Neural cell (in vitro differentiated cells): ENCODE measurements around the gene CACNA1C. TPM values are rescaled to one million over a fixed set of nuclear protein-coding genes. Genes with fewer than 3 reads are reported as not detected.

Source experiments
- H2AFZ ChIP-seq: fragments of 200-600, 300-800 bp; sonication (generic), shearing (Covaris generic); 2 replicates; pipeline ENCODE4 v1.6.0; 2014; ENCODE audit warnings: low read depth, mild to moderate bottlenecking, antibody characterized with exemption, low read length, moderate library complexity
- H3F3A ChIP-seq: fragments of 200-600 bp; shearing (Covaris generic); 2 replicates; pipeline ENCODE4 v1.6.1; 2016; ENCODE audit warnings: mild to moderate bottlenecking, moderate library complexity, mixed read lengths, antibody characterized with exemption, low read length; ENCODE audit not compliant: insufficient read depth, poor library complexity, severe bottlenecking
- H3K27ac ChIP-seq: fragments of 200-600, 300-800 bp; sonication (generic), shearing (Covaris generic); 2 replicates; pipeline ENCODE4 v1.5.1; 2014; ENCODE audit warnings: mild to moderate bottlenecking, low read length, moderate library complexity
- H3K27me3 ChIP-seq: fragments of 300-800, 200-600 bp; sonication (generic), shearing (Covaris generic); 2 replicates; pipeline ENCODE4 v1.6.0; 2014; ENCODE audit warnings: mild to moderate bottlenecking, low read depth, low read length, moderate library complexity; ENCODE audit not compliant: insufficient read depth
- H3K36me3 ChIP-seq: fragments of 300-800, 200-600 bp; sonication (generic), shearing (Covaris generic); 2 replicates; pipeline ENCODE4 v1.5.1; 2014; ENCODE audit warnings: mild to moderate bottlenecking, antibody characterized with exemption, low read length, moderate library complexity; ENCODE audit not compliant: insufficient read depth
- H3K4me2 ChIP-seq: fragments of 300-800, 200-600 bp; sonication (generic), shearing (Covaris generic); 2 replicates; pipeline ENCODE4 v1.6.0; 2014; ENCODE audit warnings: mild to moderate bottlenecking, low read length
- H3K4me3 ChIP-seq: fragments of 300-800, 200-600 bp; sonication (generic), shearing (Covaris generic); 2 replicates; pipeline ENCODE4 v1.5.1; 2014; ENCODE audit warnings: mild to moderate bottlenecking, low read length, moderate library complexity
- H3K79me2 ChIP-seq: fragments of 200-600 bp; shearing (Covaris generic); replicated peaks from 2 replicates; pipeline ENCODE4 v1.6.0; 2014; ENCODE audit warnings: mild to moderate bottlenecking, low read length, moderate library complexity; ENCODE audit not compliant: insufficient read depth
- H3K9ac ChIP-seq: fragments of 300-800, 200-600 bp; sonication (generic), shearing (Covaris generic); 2 replicates; pipeline ENCODE4 v1.6.1; 2016; ENCODE audit warnings: mild to moderate bottlenecking, low read length, mixed read lengths
- H3K9me2 ChIP-seq: fragments of 200-600 bp; shearing (Covaris generic); 2 replicates; pipeline ENCODE4 v1.6.1; 2016; ENCODE audit warnings: mild to moderate bottlenecking, low read length, mixed read lengths; ENCODE audit not compliant: insufficient read depth
- H3K9me3 ChIP-seq: fragments of 200-600, 300-800 bp; sonication (generic), shearing (Covaris generic); 2 replicates; pipeline ENCODE4 v1.6.1; 2016; ENCODE audit warnings: mild to moderate bottlenecking, mixed run types, low read length, moderate library complexity, mixed read lengths
- H4K20me1 ChIP-seq: fragments of 200-600 bp; shearing (Covaris generic); 2 replicates; pipeline ENCODE4 v1.6.1; 2016; ENCODE audit warnings: mild to moderate bottlenecking, mixed run types; ENCODE audit not compliant: insufficient read depth
- EP300 ChIP-seq: fragments of 450-650 bp; conservative IDR thresholded peaks from 2 replicates; pipeline ENCODE4 v1.6.1; 2014; ENCODE audit warnings: antibody characterized with exemption, mild to moderate bottlenecking, moderate library complexity; ENCODE audit not compliant: poor library complexity, severe bottlenecking
- EZH2 ChIP-seq: fragments of 200-600, 300-800 bp; shearing (Covaris generic), sonication (generic); IDR thresholded peaks from 2 replicates; pipeline ENCODE4 v1.6.1; 2014; ENCODE audit warnings: antibody characterized with exemption, low read length, borderline replicate concordance, mild to moderate bottlenecking; ENCODE audit not compliant: insufficient read depth, poor library complexity, severe bottlenecking
- MXI1 ChIP-seq: fragments of 450-650 bp; conservative IDR thresholded peaks from 2 replicates; pipeline ENCODE4 v1.6.1; 2014; ENCODE audit warnings: antibody characterized with exemption, mild to moderate bottlenecking; ENCODE audit not compliant: poor library complexity, severe bottlenecking
- POLR2AphosphoS5 ChIP-seq: IDR thresholded peaks from 2 replicates; pipeline ENCODE4 v1.6.1; 2012
- RAD21 ChIP-seq: fragments of 450-650 bp; conservative IDR thresholded peaks from 2 replicates; pipeline ENCODE4 v1.6.1; 2014; ENCODE audit warnings: antibody characterized with exemption, mild to moderate bottlenecking, moderate library complexity
- SMC3 ChIP-seq: fragments of 450-650 bp; conservative IDR thresholded peaks from 2 replicates; pipeline ENCODE4 v1.6.1; 2014; ENCODE audit warnings: antibody characterized with exemption, mild to moderate bottlenecking, moderate library complexity; ENCODE audit not compliant: poor library complexity
- TAF1 ChIP-seq: IDR thresholded peaks from 2 replicates; pipeline ENCODE4 v1.6.1; 2012; ENCODE audit warnings: low read depth
- polyA plus RNA-seq: library from polyadenylated mRNA; depleted of rRNA; stranded (reverse); fragments of >200 nt; gene quantifications from 2 replicates; pipeline ENCODE4 v1.2.3, GENCODE V29; 2014
- TF ChIP-seq, protein P1 (sequence below): fragments of 450-650 bp; IDR thresholded peaks from 2 replicates; pipeline ENCODE4 v1.5.1; 2014; ENCODE audit warnings: antibody characterized with exemption, mild to moderate bottlenecking, moderate library complexity; ENCODE audit not compliant: poor library complexity, severe bottlenecking
- TF ChIP-seq, protein P2 (sequence below): IDR thresholded peaks from 2 replicates; pipeline ENCODE4 v1.6.1; 2012; ENCODE audit warnings: borderline replicate concordance

Gene CACNA1C
- polyA plus RNA-seq, 1 donor from 2014 or later, result 9.7 TPM

DNA sequence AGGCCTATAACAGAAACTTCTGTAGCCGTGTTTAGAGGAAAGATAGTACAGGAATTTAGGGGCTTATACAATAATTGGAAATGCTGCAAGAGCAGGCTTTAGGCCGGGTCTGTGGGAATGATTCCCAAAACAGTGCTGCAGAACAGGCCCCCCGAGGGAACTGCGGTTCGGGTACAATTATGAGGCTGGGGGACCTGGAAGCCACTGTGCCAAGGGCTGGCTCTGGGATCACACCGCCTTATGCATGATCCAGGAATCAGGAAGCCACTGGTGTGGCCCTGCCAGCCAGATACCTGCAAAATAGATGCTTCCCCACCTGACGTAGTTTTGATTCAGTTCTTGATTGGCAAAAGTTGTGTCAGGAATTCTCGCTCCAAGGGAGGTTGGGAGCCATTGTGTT lies 55.4 kb downstream of the CACNA1C start:
- H2AFZ ChIP-seq, result no peak overlapping the region
- H3K4me2 ChIP-seq, result no peak overlapping the region
- H3F3A ChIP-seq, result no peaks in the 10 kb centered on the region
- H3K9ac ChIP-seq, result no peak overlapping the region
- no peaks in the 10 kb centered on the region for H3K9me2 ChIP-seq
- no peaks in the 10 kb centered on the region for H3K79me2 ChIP-seq
- TF ChIP-seq MXI1 (no peak), TAF1 (no peak), EP300 (no peak), RAD21 (no peak), SMC3 (no peak), EZH2 (no peak), POLR2AphosphoS5 (no peak)
- TF ChIP-seq, protein P1, sequence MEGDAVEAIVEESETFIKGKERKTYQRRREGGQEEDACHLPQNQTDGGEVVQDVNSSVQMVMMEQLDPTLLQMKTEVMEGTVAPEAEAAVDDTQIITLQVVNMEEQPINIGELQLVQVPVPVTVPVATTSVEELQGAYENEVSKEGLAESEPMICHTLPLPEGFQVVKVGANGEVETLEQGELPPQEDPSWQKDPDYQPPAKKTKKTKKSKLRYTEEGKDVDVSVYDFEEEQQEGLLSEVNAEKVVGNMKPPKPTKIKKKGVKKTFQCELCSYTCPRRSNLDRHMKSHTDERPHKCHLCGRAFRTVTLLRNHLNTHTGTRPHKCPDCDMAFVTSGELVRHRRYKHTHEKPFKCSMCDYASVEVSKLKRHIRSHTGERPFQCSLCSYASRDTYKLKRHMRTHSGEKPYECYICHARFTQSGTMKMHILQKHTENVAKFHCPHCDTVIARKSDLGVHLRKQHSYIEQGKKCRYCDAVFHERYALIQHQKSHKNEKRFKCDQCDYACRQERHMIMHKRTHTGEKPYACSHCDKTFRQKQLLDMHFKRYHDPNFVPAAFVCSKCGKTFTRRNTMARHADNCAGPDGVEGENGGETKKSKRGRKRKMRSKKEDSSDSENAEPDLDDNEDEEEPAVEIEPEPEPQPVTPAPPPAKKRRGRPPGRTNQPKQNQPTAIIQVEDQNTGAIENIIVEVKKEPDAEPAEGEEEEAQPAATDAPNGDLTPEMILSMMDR, result no peak
- TF ChIP-seq, protein P2, sequence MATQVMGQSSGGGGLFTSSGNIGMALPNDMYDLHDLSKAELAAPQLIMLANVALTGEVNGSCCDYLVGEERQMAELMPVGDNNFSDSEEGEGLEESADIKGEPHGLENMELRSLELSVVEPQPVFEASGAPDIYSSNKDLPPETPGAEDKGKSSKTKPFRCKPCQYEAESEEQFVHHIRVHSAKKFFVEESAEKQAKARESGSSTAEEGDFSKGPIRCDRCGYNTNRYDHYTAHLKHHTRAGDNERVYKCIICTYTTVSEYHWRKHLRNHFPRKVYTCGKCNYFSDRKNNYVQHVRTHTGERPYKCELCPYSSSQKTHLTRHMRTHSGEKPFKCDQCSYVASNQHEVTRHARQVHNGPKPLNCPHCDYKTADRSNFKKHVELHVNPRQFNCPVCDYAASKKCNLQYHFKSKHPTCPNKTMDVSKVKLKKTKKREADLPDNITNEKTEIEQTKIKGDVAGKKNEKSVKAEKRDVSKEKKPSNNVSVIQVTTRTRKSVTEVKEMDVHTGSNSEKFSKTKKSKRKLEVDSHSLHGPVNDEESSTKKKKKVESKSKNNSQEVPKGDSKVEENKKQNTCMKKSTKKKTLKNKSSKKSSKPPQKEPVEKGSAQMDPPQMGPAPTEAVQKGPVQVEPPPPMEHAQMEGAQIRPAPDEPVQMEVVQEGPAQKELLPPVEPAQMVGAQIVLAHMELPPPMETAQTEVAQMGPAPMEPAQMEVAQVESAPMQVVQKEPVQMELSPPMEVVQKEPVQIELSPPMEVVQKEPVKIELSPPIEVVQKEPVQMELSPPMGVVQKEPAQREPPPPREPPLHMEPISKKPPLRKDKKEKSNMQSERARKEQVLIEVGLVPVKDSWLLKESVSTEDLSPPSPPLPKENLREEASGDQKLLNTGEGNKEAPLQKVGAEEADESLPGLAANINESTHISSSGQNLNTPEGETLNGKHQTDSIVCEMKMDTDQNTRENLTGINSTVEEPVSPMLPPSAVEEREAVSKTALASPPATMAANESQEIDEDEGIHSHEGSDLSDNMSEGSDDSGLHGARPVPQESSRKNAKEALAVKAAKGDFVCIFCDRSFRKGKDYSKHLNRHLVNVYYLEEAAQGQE, result no peak
- no peaks in the 10 kb centered on the region for H3K9me3 ChIP-seq
- H3K27ac ChIP-seq, result no peak overlapping the region
- H3K4me3 ChIP-seq, result no peak overlapping the region
- no peaks in the 10 kb centered on the region for H3K27me3 ChIP-seq
- no peaks in the 10 kb centered on the region for H4K20me1 ChIP-seq
- H3K36me3 ChIP-seq, result no peaks in the 10 kb centered on the region

DNA sequence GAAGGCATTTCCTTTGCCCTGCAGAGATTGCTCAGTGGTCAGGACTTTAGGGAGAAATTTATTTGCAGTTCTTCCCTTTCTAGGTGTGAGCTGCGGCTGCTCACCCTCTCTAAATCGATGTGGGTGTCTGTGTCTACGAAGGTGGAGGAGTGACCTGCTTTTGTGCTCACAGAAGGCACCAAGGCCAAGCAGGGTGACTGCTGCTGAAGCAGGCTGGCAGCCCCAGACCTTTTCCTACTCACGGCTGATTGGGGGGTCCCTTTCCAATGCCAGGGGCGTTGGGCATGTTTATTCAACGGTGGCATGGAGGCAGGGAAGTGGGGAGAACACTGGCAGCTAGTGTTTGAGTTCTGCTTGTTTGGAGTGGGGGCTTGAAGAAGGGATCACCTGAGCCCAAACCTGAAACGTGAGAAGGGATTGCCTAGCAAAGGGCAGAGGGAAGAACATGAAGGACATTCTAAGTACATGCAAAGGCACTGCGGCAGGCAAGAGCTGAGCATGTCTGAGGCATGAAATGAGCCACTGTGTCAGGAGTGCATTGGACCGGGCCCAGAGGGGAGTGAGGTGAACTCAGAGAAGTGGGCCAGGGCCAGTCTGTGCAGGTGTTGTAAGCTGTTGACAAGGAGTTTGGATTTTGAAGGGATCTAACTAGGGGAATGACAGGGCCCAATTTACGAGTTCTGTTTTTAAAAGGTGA lies 56.3 kb downstream of the CACNA1C start:
- Histone ChIP-seq H3K9me3 (no peaks in the 10 kb centered on the region), H3K79me2 (no peaks in the 10 kb centered on the region), H3F3A (no peaks in the 10 kb centered on the region), H3K27ac (no peak overlapping the region), H3K36me3 (no peaks in the 10 kb centered on the region), H3K27me3 (no peaks in the 10 kb centered on the region), H3K9ac (no peak overlapping the region), H4K20me1 (no peaks in the 10 kb centered on the region), H3K4me3 (no peak overlapping the region), H3K4me2 (no peak overlapping the region), H3K9me2 (no peaks in the 10 kb centered on the region), H2AFZ (no peak overlapping the region)
- TF ChIP-seq, protein P2, result no peak
- TF ChIP-seq EZH2 (no peak), SMC3 (no peak), POLR2AphosphoS5 (no peak), RAD21 (no peak), EP300 (no peak)
- TF ChIP-seq, protein P1, result no peak
